GM12878 (cell line): ENCODE data around the gene SMAD2. TPM values are rescaled to one million over a fixed set of nuclear protein-coding genes. Genes with fewer than 3 reads are reported as not detected.

ENCODE experiments used
- BCLAF1 ChIP-seq: fragments of 450-650 bp; IDR thresholded peaks from 2 replicates; pipeline ENCODE4 v1.6.1; 2017; ENCODE audit warnings: antibody characterized with exemption, mild to moderate bottlenecking, moderate library complexity
- FOS ChIP-seq: IDR thresholded peaks from 3 replicates; pipeline ENCODE4 v1.6.1; 2011; ENCODE audit warnings: borderline replicate concordance; ENCODE audit not compliant: insufficient read length; ENCODE audit errors: extremely low read depth
- HDGF ChIP-seq: fragments of 450-650 bp; IDR thresholded peaks from 2 replicates; pipeline ENCODE4 v1.6.1; 2016; ENCODE audit warnings: antibody characterized with exemption
- NBN ChIP-seq: fragments of 450-650 bp; IDR thresholded peaks from 2 replicates; pipeline ENCODE4 v1.6.1; 2016
- NR2C2 ChIP-seq: IDR thresholded peaks from 2 replicates; pipeline ENCODE4 v1.6.1; 2011; ENCODE audit warnings: borderline replicate concordance, low read depth; ENCODE audit not compliant: control insufficient read depth, insufficient read length
- PAX5 ChIP-seq: IDR thresholded peaks from 2 replicates; pipeline ENCODE4 v1.6.1; 2011; ENCODE audit warnings: low read depth, low read length, borderline replicate concordance
- SREBF2 ChIP-seq: IDR thresholded peaks from 2 replicates; pipeline ENCODE4 v1.6.1; 2012; ENCODE audit warnings: mild to moderate bottlenecking, low read length
- TARDBP ChIP-seq: IDR thresholded peaks from 2 replicates; pipeline ENCODE4 v1.6.1; 2016; ENCODE audit warnings: borderline replicate concordance
- ZBTB4 ChIP-seq: fragments of 450-650 bp; formaldehyde crosslinking; IDR thresholded peaks from 2 replicates; pipeline ENCODE4 v1.4.0; 2022; ENCODE audit warnings: mild to moderate bottlenecking, moderate library complexity
- ZNF592 ChIP-seq: fragments of 450-650 bp; IDR thresholded peaks from 2 replicates; pipeline ENCODE4 v1.6.1; 2017; ENCODE audit warnings: mild to moderate bottlenecking, moderate library complexity
- polyA plus RNA-seq, 11 experiments: library from polyadenylated mRNA; depleted of rRNA in 4 of 11; unstranded in 6 of 11; stranded (reverse) in 5 of 11; fragments of >200 nt; fragmentation: Nextera tagmentation in 4 of 11; fragmentation: Illumina TruSeq in 1 of 11; extraction: Ambion mirVana in 4 of 11; extraction: Trizol in 1 of 11; gene quantifications; 1 replicate in 1 of 11; 2 replicates in 10 of 11; pipeline versions ENCODE4 v1.2.1 to v1.2.3, GENCODE V29; 2011 to 2016; ENCODE audit warnings: inconsistent platforms in 2 of 11, missing spikeins in 2 of 11, low read depth in 1 of 11
- total RNA-seq, 4 experiments: library from RNA; depleted of rRNA in 3 of 4; stranded (reverse); fragments of >200 nt in 3 of 4; fragmentation: Illumina TruSeq in 1 of 4; extraction: Trizol in 1 of 4; gene quantifications; 2 replicates each; pipeline versions ENCODE4 v1.2.1 to v1.2.3, GENCODE V29; 2013 to 2021
- TF ChIP-seq, protein P1 (sequence below): IDR thresholded peaks from 2 replicates; pipeline ENCODE4 v1.6.1; 2011; ENCODE audit warnings: mild to moderate bottlenecking, low read depth, low read length, moderate library complexity; ENCODE audit not compliant: insufficient replicate concordance
- TF ChIP-seq, protein P2 (sequence below): fragments of 450-650 bp; IDR thresholded peaks from 2 replicates; pipeline ENCODE4 v1.6.1; 2017; ENCODE audit warnings: mild to moderate bottlenecking, low read depth, inconsistent platforms; ENCODE audit not compliant: poor library complexity, severe bottlenecking

The SMAD2 gene
- total and polyA plus RNA-seq, 10 of the 15 experiments (the other 5 are each of a cell fraction or from before 2014, with no cell fraction given), result 28.8 to 111 (median 65.8) TPM

GRCh38 chr18:47930931-47931717 is 665 bp upstream of the SMAD2 start (continued):
- TF ChIP-seq ZNF592 (0 out of 2 replicates have a peak, but pooled peaks have one; percentile 1), BCLAF1 (no peak), NBN (no peak), SREBF2 (no peak), FOS (peak; percentile 8), ZBTB4 (CRISPR knock-in tag) (no peak), TARDBP (no peak), PAX5 (peak; percentile 33; the same call in 1 of the 2 replicates), NR2C2 (no peak), HDGF (no peak)
- TF ChIP-seq, protein P1, sequence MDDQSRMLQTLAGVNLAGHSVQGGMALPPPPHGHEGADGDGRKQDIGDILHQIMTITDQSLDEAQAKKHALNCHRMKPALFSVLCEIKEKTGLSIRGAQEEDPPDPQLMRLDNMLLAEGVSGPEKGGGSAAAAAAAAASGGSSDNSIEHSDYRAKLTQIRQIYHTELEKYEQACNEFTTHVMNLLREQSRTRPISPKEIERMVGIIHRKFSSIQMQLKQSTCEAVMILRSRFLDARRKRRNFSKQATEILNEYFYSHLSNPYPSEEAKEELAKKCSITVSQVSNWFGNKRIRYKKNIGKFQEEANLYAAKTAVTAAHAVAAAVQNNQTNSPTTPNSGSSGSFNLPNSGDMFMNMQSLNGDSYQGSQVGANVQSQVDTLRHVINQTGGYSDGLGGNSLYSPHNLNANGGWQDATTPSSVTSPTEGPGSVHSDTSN, result peak; percentile 92
- TF ChIP-seq, protein P2, sequence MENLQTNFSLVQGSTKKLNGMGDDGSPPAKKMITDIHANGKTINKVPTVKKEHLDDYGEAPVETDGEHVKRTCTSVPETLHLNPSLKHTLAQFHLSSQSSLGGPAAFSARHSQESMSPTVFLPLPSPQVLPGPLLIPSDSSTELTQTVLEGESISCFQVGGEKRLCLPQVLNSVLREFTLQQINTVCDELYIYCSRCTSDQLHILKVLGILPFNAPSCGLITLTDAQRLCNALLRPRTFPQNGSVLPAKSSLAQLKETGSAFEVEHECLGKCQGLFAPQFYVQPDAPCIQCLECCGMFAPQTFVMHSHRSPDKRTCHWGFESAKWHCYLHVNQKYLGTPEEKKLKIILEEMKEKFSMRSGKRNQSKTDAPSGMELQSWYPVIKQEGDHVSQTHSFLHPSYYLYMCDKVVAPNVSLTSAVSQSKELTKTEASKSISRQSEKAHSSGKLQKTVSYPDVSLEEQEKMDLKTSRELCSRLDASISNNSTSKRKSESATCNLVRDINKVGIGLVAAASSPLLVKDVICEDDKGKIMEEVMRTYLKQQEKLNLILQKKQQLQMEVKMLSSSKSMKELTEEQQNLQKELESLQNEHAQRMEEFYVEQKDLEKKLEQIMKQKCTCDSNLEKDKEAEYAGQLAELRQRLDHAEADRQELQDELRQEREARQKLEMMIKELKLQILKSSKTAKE, result no peak
